Activated T-helper 9 cell treated with anti-CD3 and anti-CD28 coated beads, Interleukin-2, amount 50 U/mL, for 16 hours (primary cell): Measurements from ENCODE around the gene TMEM218.

Source experiments
- DNase-seq: peaks from one replicate; pipeline ENCODE4 v3.0.0-alpha.2; 2020; ENCODE audit warnings: low read depth

TMEM218 gene

GRCh38 chr11:125111343-125112207, at the start of gene TMEM218:
TSS of gene TMEM218 (minus strand) at chr11:125111626. CDS start at chr11:125102241, 9,385 bp downstream.
- peak; percentile 95 for DNase-seq

DNA sequence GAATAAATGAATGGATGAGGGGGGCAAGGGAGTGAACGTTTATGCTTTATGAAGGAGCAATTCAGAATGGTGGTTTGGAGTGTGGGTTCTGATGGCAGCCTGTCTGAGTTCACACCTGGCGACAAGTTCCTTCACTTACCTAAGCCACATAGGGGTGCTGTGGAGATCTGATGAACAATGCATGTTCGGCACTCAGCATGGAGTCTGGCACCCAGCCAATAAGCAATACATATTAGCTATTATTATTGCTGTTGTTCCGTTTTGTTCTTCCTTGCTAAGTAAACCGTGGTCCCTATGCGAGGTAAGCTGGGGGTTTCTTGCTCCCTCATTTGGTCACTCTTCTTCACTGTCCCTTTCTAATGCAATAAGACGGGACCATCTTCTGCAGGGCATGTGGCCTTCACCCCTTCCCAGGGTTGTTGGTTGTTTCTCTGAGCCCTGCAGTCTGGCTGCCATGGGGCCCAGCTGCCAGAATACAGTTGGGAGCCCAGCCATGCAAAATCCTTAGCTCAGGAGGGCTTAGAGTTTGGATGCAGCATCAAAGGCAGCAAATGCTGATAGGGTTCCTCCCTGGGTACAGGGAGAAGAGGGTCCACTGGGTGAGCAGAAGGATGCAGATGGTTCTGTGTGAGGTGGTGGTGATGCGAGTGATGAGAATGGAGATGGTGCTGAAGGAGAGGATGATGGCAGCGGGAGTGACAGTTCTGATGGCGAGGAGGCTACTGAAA, 46.7 kb upstream of the TMEM218 start:
- DNase-seq: no peak

- no peak for DNase-seq
These were observed 45.8 kb upstream of the TMEM218 start for GRCh38 chr11:125157118-125157733.

DNA sequence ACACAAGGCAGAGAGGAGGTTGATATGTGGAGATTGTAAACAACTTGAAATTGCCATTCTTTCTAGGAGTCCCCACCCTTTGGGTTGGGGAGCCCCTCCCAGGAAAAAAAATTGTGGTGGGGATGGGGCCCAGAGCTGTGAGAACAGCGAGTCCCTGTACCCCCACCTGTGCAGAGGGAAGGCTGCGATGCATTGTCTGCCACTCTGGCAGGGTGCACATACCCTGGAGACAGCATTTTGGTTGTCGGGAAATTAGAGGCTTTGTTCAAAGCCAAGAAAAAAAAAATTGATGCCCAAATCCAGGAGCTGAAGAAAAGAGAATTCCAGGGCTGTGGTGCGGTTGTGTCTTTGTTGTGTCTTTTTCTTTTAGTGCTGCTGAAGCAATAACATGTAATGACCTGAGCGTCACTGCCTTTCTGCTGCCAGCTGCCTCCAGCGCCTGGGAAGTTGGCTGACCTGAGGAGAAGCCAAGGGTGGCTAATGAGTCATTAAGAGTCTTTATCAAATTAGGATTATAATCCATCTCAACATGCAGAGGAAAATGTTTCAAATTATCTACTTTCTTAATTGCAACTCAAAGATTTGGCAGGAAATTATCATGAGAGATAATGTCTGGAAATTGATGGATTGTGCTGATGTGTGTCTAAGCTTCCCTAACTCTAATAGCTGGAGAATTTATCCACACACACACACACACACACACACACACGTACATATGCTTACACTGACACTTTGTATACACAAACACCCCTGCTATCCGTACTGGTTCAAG, 45.1 kb upstream of the TMEM218 start:
- DNase-seq: no peak

DNA sequence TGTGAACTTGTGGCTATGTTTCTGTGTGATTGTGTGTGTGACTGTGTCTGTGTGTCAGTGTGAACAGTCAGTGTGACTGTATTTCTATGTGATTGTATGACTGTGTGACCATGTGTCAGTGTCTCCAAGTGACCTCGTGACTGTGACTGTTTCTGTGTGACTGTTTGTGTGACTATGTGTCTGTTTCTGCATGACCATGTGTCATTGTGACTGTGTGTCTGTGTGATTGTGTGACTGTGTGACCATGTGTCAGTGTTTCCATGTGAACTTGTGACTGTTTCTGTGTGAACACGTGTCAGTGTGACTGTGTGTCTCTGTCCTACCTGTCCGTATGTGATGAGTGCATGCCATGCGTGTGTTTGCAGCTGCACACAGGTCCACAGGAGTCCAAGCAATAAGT, 44.3 kb upstream of the TMEM218 start:
- no peak for DNase-seq

DNA sequence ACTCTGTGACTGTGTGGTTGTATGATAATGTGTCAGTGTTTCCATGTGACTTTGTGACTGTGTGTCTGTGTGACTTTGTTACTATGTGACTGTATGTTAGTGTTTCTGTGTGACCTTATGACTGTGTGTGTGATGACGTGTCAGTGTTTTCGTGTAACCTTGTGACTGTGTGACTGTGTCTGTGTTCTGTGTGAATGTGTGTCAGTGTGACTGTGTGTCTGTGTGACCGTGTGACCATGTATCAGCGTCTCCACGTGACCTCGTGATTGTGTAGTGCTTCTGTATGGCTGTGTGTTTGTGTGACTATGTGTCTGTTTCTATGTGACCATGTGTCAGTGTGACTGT, 43.6 kb upstream of the TMEM218 start:
- DNase-seq: no peak

DNA sequence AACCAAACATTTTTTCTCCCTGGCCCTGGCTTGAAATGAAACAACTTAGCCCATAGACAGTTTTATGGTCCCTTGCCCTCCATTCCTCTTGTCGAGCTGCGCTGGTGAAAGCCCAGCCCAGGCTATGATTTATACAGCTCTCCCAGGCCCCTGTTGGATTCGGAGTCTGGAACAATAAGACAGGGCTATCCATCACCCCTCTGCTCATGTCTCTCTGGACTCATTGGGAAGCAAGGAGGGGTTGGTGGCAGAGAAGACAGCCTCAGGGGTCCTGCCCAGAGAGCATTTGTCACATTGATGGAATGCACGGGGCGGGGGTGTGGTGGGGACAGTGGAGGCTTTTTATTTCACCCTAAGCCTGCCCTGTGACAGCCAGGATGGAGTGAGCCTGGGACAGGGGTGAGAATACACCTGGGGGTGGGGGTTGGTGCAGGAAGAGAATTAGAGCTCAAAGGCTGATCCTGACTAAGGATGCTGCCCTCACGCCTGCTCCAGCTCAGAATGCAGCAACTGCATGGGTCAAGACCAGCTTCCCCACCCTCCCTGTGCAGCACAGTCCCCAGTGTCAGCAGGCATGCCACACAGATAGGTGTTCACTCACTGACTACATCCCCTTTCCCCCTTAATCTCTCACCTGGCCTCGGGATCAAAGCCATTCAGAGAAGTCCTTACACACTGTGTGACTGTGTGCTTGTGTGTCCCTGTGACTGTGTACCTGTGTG, 43.1 kb upstream of the TMEM218 start:
- no peak for DNase-seq

- no peak for DNase-seq
These were observed 42.4 kb upstream of the TMEM218 start for GRCh38 chr11:125153837-125154236.

- DNase-seq: no peak
These were observed 37.3 kb upstream of the TMEM218 start for GRCh38 chr11:125148743-125149142.

DNA sequence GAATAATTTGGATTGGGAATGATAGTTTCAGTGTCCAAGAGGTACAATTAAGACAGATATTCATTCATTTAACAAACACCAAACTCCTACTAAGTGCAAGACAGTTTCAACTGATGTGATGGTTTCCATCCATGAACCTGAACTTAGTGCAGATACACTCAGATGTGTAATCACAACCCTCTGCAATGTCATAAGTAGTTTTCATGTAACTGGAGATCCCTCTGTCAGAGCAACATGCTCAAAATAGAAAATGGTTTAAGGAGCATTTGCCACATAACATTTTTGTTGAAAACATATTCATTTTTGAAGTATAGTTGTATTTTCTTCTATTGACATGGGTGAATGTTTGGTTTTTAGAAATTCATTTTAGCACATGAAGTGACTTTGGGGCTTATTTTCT, 36.6 kb upstream of the TMEM218 start:
- no peak for DNase-seq

DNA sequence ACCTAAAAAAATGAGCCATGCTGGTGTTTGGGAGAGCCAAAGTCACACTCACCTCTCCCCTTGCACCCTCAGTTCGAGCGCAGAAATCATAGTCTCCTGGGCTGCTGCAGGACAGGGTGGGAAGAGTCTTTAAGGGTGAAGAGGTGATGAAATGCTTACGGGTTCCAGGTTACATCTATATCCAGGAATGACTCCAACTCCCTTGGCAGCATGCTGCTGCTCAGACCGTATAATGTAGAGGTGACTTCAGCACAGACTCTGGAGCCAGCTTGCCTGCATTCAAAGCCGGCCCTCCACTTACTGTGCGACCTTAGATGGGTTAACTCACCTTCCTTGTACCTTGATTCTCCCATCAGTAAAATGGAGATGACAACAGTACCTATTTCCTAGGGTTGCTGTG, 35.9 kb upstream of the TMEM218 start:
- DNase-seq: no peak

- DNase-seq: no peak
These were observed 34.8 kb upstream of the TMEM218 start for GRCh38 chr11:125146232-125146631.

DNA sequence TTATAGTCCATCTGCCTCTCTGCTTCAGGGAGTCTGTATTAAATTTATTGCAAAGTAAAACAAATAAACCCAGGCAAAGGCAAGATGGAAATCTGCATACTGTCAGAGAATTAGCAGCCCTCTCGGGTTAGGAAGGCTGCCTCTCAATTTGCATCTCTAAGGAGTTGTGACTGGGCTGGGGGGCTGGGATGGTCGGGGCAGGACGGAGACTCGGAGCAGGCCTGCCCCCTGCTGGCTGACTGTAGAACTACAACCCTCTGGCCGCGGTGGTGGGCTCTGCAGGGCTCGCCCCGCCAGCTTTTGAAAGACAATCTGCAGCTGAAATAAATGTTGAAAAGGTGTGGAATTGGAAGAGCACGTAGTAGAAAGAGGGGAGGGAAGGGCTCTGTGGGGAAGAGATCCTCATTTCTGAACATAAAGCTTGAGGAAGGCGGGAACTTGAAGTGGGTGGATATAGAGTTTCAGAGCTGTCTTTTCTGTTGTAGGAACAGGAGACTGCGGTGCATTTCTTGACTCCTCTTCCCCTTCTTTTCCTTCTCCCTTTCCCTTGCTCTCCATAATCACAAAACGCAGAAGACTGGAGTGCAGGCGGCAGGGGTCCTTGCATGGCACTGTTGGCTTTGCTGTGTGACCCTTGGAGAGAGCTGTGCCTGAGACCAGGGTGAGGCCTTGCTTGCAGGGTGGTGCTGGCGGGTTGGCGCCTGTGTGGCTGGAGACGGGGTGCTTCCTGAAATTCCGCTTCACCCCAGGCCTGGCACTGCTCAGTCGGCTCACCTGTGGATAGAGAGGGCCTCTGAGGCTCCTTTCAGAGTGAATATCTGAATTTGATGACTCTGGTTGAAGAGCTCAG, 30.5 kb upstream of the TMEM218 start:
- DNase-seq: peak; percentile 42

DNA sequence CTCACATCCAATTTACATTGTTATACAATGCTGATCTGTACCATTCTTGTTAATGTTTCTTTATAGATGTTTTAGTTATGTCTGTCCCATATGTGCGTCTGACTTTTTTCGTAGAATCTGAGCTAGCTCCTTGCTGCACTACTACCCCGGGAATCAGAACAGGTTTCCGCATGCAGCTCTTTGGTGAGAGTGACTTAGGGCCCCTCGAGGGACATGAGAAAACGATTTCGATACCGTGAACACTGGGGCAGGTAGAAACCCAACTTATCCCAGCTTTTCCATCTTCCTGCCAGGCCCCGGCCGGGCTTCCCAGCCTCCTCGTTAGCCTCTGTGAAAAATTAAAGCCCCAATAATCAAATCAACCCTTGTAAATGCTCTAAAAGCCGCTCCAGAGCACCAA, 29.8 kb upstream of the TMEM218 start:
- no peak for DNase-seq

DNA sequence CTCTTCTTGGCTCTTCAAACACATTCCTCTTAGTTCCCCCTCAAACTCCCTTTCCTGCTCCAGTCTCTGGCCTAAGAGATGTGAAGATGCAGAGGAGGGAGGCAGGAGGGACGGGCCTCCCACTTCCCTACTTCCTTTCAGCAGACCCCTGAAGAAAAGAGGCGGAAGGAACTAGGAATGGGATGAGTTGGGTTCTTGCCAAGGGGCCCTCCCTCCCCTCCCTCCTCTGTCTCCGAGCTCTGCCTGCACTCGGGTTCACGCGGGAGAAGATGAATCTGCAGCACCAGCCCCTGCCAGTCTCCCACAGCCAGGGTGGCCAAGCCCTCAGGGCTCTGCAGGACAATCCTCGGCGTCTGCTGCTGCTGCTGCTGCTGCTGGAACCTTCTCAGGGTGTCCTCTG, 28.8 kb upstream of the TMEM218 start:
- no peak for DNase-seq

DNA sequence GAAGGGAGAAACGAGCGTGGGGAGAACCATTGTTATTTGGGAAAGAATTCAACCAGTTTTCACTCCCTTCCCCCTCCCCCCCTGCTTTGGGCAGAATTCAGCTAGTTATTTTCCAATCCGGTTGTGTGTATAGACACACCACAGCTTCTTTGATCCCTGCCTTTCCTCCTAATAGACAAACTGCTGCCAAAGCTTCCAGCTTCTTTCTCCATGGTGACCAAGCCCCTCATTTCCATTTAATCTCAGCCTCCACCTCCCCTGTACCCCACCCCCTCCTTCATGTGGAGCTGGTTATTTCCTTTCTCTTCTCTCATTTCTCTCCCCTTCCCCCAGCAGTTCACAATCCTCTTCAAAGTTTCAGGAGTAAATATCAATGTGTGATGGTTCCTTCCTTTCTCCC, 28.4 kb upstream of the TMEM218 start:
- no peak for DNase-seq

GRCh38 chr11:125138966-125139365, 27.5 kb upstream of the TMEM218 start:
- DNase-seq: no peak

DNA sequence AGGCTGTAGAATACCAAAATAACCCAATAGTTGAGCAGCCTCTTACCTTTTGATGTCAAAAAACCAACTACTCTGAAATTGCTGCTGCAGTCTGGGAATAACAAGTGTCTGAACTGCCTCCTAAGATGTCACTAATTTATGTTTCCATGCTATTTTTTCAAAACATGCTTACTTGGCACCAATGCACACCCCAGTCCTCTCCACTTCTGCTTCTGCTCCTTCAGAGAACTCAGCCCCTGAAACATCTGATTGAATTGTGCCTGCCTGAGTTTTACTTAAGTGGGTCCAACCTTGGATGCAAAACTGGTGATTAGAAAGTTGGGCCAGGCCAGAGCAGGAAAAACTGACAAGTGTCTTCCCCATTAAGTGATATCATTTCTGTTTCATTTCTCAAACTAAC, 24.6 kb upstream of the TMEM218 start:
- no peak for DNase-seq

DNA sequence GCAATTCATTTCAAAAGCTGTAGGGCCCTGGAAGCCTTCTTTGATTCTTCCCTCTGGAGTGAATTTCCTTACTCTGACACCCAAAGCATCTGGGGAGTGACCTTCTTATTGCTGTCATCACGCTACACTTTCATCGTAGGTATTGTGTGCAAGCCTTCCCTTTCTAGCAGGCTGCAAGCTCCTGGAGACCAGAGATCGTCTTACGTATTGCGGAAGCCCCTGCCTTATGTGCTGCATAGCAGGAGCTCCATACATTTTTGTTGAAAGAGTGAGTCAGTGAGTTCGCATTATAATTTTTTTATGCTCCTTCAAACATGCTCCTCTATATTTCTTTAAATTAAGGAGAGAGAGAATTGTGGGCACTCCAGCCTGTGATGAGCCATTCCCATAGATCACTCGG, 21.2 kb upstream of the TMEM218 start:
- DNase-seq: no peak

DNA sequence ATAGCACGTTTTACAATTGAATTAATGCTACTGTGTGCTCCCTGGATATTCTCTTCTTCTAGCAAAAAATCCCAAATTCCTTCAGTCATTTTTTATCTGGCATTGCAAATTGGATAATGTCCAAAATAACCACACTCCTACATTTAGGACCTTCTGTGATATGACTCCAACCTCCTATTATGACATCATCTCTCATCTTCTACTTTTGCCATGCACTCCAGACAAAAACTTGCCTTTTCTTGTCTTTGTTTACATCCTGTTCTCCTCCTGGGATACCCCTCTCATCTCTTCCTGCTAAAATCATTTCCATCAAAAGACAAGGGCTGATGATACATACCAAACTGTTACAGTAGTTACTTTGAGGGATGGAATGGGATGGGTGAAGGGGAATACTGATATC, 20.6 kb upstream of the TMEM218 start:
- DNase-seq: no peak
